ENCODE measurements around the gene ZNF550. TPM values are rescaled to one million over a fixed set of nuclear protein-coding genes. Genes with fewer than 3 reads are reported as not detected.

The ZNF550 gene
- total and polyA plus RNA-seq, 2 of the 13 experiments (the other 11 are each of a cell fraction or from before 2014, with no cell fraction given): 8.6 to 9.1 TPM

GRCh38 chr19:57527136-57527881, 32.4 kb downstream of the ZNF550 start, which contains the start of gene ZNF549:
Gene ZNF549 (plus strand): TSS chr19:57527356. CDS start chr19:57527574, 218 bp downstream.
- FAIRE-seq (peak; percentile 91), ATAC-seq (peak; percentile 99), DNase-seq (ENCODE audit: low spot score) (peak; percentile 94)
- in situ Hi-C loops (cut with HindIII; ENCODE audit: extremely low pct_ligation_motif_present, low pct_unique_long_range_greater_than_20kb): no loop called here
- under 1% methylated on average over 41 of the region's 64 CpGs for WGBS (ENCODE audit: low lambda C conversion rate)
- Histone ChIP-seq H3K79me2 (ENCODE audit: insufficient read depth, low read length) (peaks cover 17% of the 10 kb centered on the region), H3K9me3 (ENCODE audit: low read length) (no peaks in the 10 kb centered on the region), H2AFZ (ENCODE audit: low read length) (peak within 1 kb of the TSS; percentile 87), H3K27ac (ENCODE audit: extremely low read length, insufficient read depth, low read length) (peak within 1 kb of the TSS; percentile 73), H3K9ac (ENCODE audit: insufficient read depth, low read depth, low read length) (peak within 1 kb of the TSS; percentile 77), H3K36me3 (replicated peaks in 1 of 2; ENCODE audit: control insufficient read depth in 1 of 2, insufficient read depth in 2 of 2, low read length in 2 of 2) (peaks cover 0 to 11% of the 10 kb centered on the region in 2 experiments; a peak in 3 of 5 replicates), H4K20me1 (ENCODE audit: insufficient read depth, low read length) (no peaks in the 10 kb centered on the region), H3K4me2 (ENCODE audit: low read depth, low read length) (peak within 1 kb of the TSS; percentile 76), H3K4me3 (replicated peaks in 1 of 3; ENCODE audit: insufficient read depth in 1 of 3, low read depth in 2 of 3, low read length in 3 of 3) (peak within 1 kb of the TSS; percentile 86 to 99 (median 92)), H3K4me1 (ENCODE audit: insufficient read depth, low read length) (peaks cover 12% of the 10 kb centered on the region), H3K27me3 (ENCODE audit: control insufficient read depth in 1 of 2, insufficient read depth in 2 of 2, low read length in 2 of 2) (no peaks in the 10 kb centered on the region)
- ChIA-PET CTCF (ENCODE audit: low intra/inter-chr PET ratio, low total read pairs) (no interaction called here), POLR2A (interaction anchor here (0.9 kb wide), 1 partner anchor 155 kb away, joined by 4 read pairs; the partner anchor contains the start of gene ZNF551)
- intact Hi-C loops (cut with micrococcal nuclease; ENCODE audit: unreplicated experiment): no loop called here
- BruUV-seq (replicated peaks): TSS peak; percentile 57
- TF ChIP-seq SRSF4 (IDR thresholded peaks at IDR 0.05; ENCODE audit: low read depth, low read length, poor library complexity, severe bottlenecking) (no peak), RXRA (CRISPR knock-in tag; IDR thresholded peaks at IDR 0.05) (peak; percentile 60; the same call in 1 of the 2 replicates), WIZ (CRISPR knock-in tag; IDR thresholded peaks at IDR 0.05) (peak; percentile 78; the same call in 1 of the 2 replicates), ZNF562 (CRISPR knock-in tag; IDR thresholded peaks at IDR 0.05; ENCODE audit: borderline replicate concordance) (no peak), REPIN1 (CRISPR knock-in tag; IDR thresholded peaks at IDR 0.05; ENCODE audit: borderline replicate concordance, low read depth) (peak; percentile 77; the same call in 1 of the 2 replicates), ZNF776 (CRISPR knock-in tag; IDR thresholded peaks at IDR 0.05) (no peak), TAF1 (CRISPR knock-in tag; IDR thresholded peaks at IDR 0.05) (peak; percentile 78), ZNF720 (CRISPR knock-in tag; IDR thresholded peaks at IDR 0.05) (no peak), FOXJ3 (CRISPR knock-in tag; IDR thresholded peaks at IDR 0.05; ENCODE audit: borderline replicate concordance) (no peak), FOXA1 (IDR thresholded peaks at IDR 0.05) (no peak), FOXA1 (CRISPR knock-in tag; IDR thresholded peaks at IDR 0.05) (0 out of 2 replicates have a peak, but pooled peaks have one; percentile 15), ZNF230 (CRISPR knock-in tag; IDR thresholded peaks at IDR 0.05) (peak; percentile 42; the same call in 1 of the 2 replicates), CHCHD3 (CRISPR knock-in tag; IDR thresholded peaks at IDR 0.05) (no peak), GABPB1 (CRISPR knock-in tag; IDR thresholded peaks at IDR 0.05) (peak; percentile 98), ZC3H13 (CRISPR knock-in tag; IDR thresholded peaks at IDR 0.05) (peak; percentile 86; the same call in 1 of the 2 replicates), REL (CRISPR knock-in tag; conservative IDR thresholded peaks at IDR 0.05) (no peak), ZEB1 (IDR thresholded peaks at IDR 0.05; ENCODE audit: insufficient replicate concordance, low read depth) (peak; percentile 90), TBX3 (IDR thresholded peaks at IDR 0.05; ENCODE audit: borderline replicate concordance) (peak; percentile 5; the same call in 1 of the 2 replicates), KMT2A (CRISPR knock-in tag; IDR thresholded peaks at IDR 0.05) (peak; percentile 94), ZNF614 (CRISPR knock-in tag; IDR thresholded peaks at IDR 0.05; ENCODE audit: borderline replicate concordance) (no peak), MYC (CRISPR knock-in tag; IDR thresholded peaks at IDR 0.05; ENCODE audit: borderline replicate concordance) (peak; percentile 77; the same call in 1 of the 2 replicates), ZNF768 (CRISPR knock-in tag; IDR thresholded peaks at IDR 0.05) (peak; percentile 66; the same call in 1 of the 2 replicates), ZNF264 (CRISPR knock-in tag; IDR thresholded peaks at IDR 0.05) (no peak), SALL2 (CRISPR knock-in tag; IDR thresholded peaks at IDR 0.05) (peak; percentile 87), KLF6 (CRISPR knock-in tag; IDR thresholded peaks at IDR 0.05) (no peak), ZNF547 (CRISPR knock-in tag; IDR thresholded peaks at IDR 0.05) (peak; percentile 87; the same call in 1 of the 2 replicates), HIVEP1 (CRISPR knock-in tag; IDR thresholded peaks at IDR 0.05) (0 out of 2 replicates have a peak, but pooled peaks have one; percentile 22)

Measured in HepG2 (cell line).